SK-N-SH treated with all-trans-retinoic acid at 6 μM for 48 hours (cell line): ENCODE measurements around the gene DRAP1.

Experiments
- ARNTL ChIP-seq: fragments of 450-650 bp; formaldehyde crosslinking; IDR thresholded peaks from 2 replicates; pipeline ENCODE4 v1.5.0; 2020; ENCODE audit warnings: low read depth, mild to moderate bottlenecking, moderate library complexity, borderline replicate concordance
- CREB5 ChIP-seq: fragments of 250-450 bp; sonication (Bioruptor Pico); IDR thresholded peaks from 2 replicates; pipeline ENCODE4 v1.5.1; 2020; ENCODE audit warnings: low read depth, mild to moderate bottlenecking, moderate library complexity
- OSR1 ChIP-seq: fragments of 250-450 bp; sonication (Bioruptor Pico); IDR thresholded peaks from 2 replicates; pipeline ENCODE4 v1.8.0; 2022; ENCODE audit warnings: moderate library complexity, mild to moderate bottlenecking, inconsistent platforms
- PATZ1 ChIP-seq: fragments of 250-450 bp; sonication (Bioruptor Pico); IDR thresholded peaks from 2 replicates; pipeline ENCODE4 v1.8.0; 2020; ENCODE audit warnings: mild to moderate bottlenecking, moderate library complexity, borderline replicate concordance
- TSHZ2 ChIP-seq: fragments of 250-450 bp; sonication (Bioruptor Pico); IDR thresholded peaks from 2 replicates; pipeline ENCODE4 v1.5.0; 2020; ENCODE audit warnings: mild to moderate bottlenecking, moderate library complexity
- ZC3H10 ChIP-seq: fragments of 250-450 bp; sonication (Bioruptor Pico); IDR thresholded peaks from 2 replicates; pipeline ENCODE4 v1.5.1; 2021; ENCODE audit warnings: mild to moderate bottlenecking, moderate library complexity
- ZFP30 ChIP-seq: fragments of 450-650 bp; formaldehyde crosslinking; IDR thresholded peaks from 2 replicates; pipeline ENCODE4 v1.5.0; 2022; ENCODE audit warnings: mild to moderate bottlenecking, moderate library complexity
- ZNF70 ChIP-seq: fragments of 450-650 bp; formaldehyde crosslinking; IDR thresholded peaks from 2 replicates; pipeline ENCODE4 v1.5.0; 2020; ENCODE audit warnings: mild to moderate bottlenecking, moderate library complexity

- TF ChIP-seq ZFP30 (CRISPR knock-in tag) (no peak), ZNF70 (no peak), CREB5 (no peak), PATZ1 (CRISPR knock-in tag) (no peak), TSHZ2 (CRISPR knock-in tag) (no peak), ZC3H10 (CRISPR knock-in tag) (no peak), ARNTL (CRISPR knock-in tag) (no peak), OSR1 (no peak)
Observed at GRCh38 chr11:65934014-65934413, 14.8 kb downstream of the DRAP1 start.
